ENCODE data around the gene LEPROT. TPM values are rescaled to one million over a fixed set of nuclear protein-coding genes. Genes with fewer than 3 reads are reported as not detected.

The LEPROT gene
- total RNA-seq, 1 donor from 2014 or later: 49.2 TPM

GRCh38 chr1:65407877-65408276 lies 12.6 kb upstream of the LEPROT start:
- H3K36me3 ChIP-seq: no peaks in the 10 kb centered on the region
- H3K4me3 Mint-ChIP-seq: no peak overlapping the region
- H3K79me2 ChIP-seq (ENCODE audit: low read depth): no peaks in the 10 kb centered on the region
- H3K27me3 Mint-ChIP-seq (ENCODE audit: insufficient read depth, low read depth): peaks cover 7% of the 10 kb centered on the region
- H3K4me1 ChIP-seq: no peaks in the 10 kb centered on the region
- H3K27me3 ChIP-seq: no peaks in the 10 kb centered on the region
- DNase-seq (ENCODE audit: low spot score): no peak
- no peak overlapping the region for H3K9ac ChIP-seq
- H3K4me1 Mint-ChIP-seq: no peaks in the 10 kb centered on the region
- H3K4me3 ChIP-seq: no peak overlapping the region
- TF ChIP-seq CTCF (IDR thresholded peaks at IDR 0.05) (no peak), EZH2 (IDR thresholded peaks at IDR 0.05) (no peak)
- no peaks in the 10 kb centered on the region for H3K36me3 Mint-ChIP-seq
- H3F3A ChIP-seq (ENCODE audit: low read depth): no peaks in the 10 kb centered on the region
- H3K9me3 Mint-ChIP-seq: no peaks in the 10 kb centered on the region
- H3K27ac ChIP-seq: no peak overlapping the region
- H3K9me3 ChIP-seq (ENCODE audit: low read depth): no peaks in the 10 kb centered on the region
- no peak overlapping the region for H3K4me2 ChIP-seq
- no peak overlapping the region for H3K27ac Mint-ChIP-seq
- no peaks in the 10 kb centered on the region for H4K20me1 ChIP-seq (ENCODE audit: low read depth)
- H2AFZ ChIP-seq (replicated peaks): no peak overlapping the region

GRCh38 chr1:65409314-65409713 lies 11.2 kb upstream of the LEPROT start:
- Mint-ChIP-seq H3K27me3 (ENCODE audit: insufficient read depth, low read depth) (peaks cover 7% of the 10 kb centered on the region), H3K4me1 (no peaks in the 10 kb centered on the region), H3K4me3 (no peak overlapping the region), H3K36me3 (no peaks in the 10 kb centered on the region), H3K27ac (no peak overlapping the region), H3K9me3 (no peaks in the 10 kb centered on the region)
- Histone ChIP-seq H3K4me1 (no peaks in the 10 kb centered on the region), H3K9me3 (ENCODE audit: low read depth) (no peaks in the 10 kb centered on the region), H2AFZ (replicated peaks) (no peak overlapping the region), H4K20me1 (ENCODE audit: low read depth) (no peaks in the 10 kb centered on the region), H3K9ac (no peak overlapping the region), H3K79me2 (ENCODE audit: low read depth) (no peaks in the 10 kb centered on the region), H3K36me3 (no peaks in the 10 kb centered on the region), H3K27ac (no peak overlapping the region), H3K4me2 (no peak overlapping the region), H3F3A (ENCODE audit: low read depth) (no peaks in the 10 kb centered on the region), H3K27me3 (no peaks in the 10 kb centered on the region), H3K4me3 (no peak overlapping the region)
- TF ChIP-seq CTCF (IDR thresholded peaks at IDR 0.05): no peak
- no peak for TF ChIP-seq EZH2 (IDR thresholded peaks at IDR 0.05)
- TF ChIP-seq EZH2phosphoT487 (IDR thresholded peaks at IDR 0.05): no peak
- no peak for DNase-seq (ENCODE audit: low spot score)

GRCh38 chr1:65409816-65410326 lies 10.6 kb upstream of the LEPROT start:
- no peaks in the 10 kb centered on the region for H4K20me1 ChIP-seq (ENCODE audit: low read depth)
- H3K27me3 ChIP-seq: no peaks in the 10 kb centered on the region
- Mint-ChIP-seq H3K9me3 (no peaks in the 10 kb centered on the region), H3K27ac (no peak overlapping the region), H3K27me3 (ENCODE audit: insufficient read depth, low read depth) (peaks cover 7% of the 10 kb centered on the region), H3K36me3 (no peaks in the 10 kb centered on the region), H3K4me3 (no peak overlapping the region), H3K4me1 (no peaks in the 10 kb centered on the region)
- H3K9ac ChIP-seq: no peak overlapping the region
- no peak for TF ChIP-seq EZH2 (IDR thresholded peaks at IDR 0.05)
- TF ChIP-seq EZH2phosphoT487 (IDR thresholded peaks at IDR 0.05): no peak
- TF ChIP-seq CTCF (IDR thresholded peaks at IDR 0.05): no peak
- no peaks in the 10 kb centered on the region for H3K79me2 ChIP-seq (ENCODE audit: low read depth)
- no peaks in the 10 kb centered on the region for H3K9me3 ChIP-seq (ENCODE audit: low read depth)
- no peaks in the 10 kb centered on the region for H3F3A ChIP-seq (ENCODE audit: low read depth)
- no peak overlapping the region for H2AFZ ChIP-seq (replicated peaks)
- H3K27ac ChIP-seq: no peak overlapping the region
- H3K4me2 ChIP-seq: no peak overlapping the region
- no peaks in the 10 kb centered on the region for H3K36me3 ChIP-seq
- no peak overlapping the region for H3K4me3 ChIP-seq
- no peak for DNase-seq (ENCODE audit: low spot score)
- no peaks in the 10 kb centered on the region for H3K4me1 ChIP-seq
